IMR-90 (cell line): ENCODE data around the gene FAM210B.

Experiments
- BHLHE40 ChIP-seq: fragments of 150-350 bp; IDR thresholded peaks from 2 replicates; pipeline ENCODE4 v1.6.1; 2016; ENCODE audit warnings: mild to moderate bottlenecking, low read depth, low read length
- TF ChIP-seq, protein P1 (sequence below): conservative IDR thresholded peaks from 2 replicates; pipeline ENCODE4 v1.5.1; 2012; ENCODE audit warnings: mild to moderate bottlenecking, low read depth, low read length, improper control_type of control experiment

DNA sequence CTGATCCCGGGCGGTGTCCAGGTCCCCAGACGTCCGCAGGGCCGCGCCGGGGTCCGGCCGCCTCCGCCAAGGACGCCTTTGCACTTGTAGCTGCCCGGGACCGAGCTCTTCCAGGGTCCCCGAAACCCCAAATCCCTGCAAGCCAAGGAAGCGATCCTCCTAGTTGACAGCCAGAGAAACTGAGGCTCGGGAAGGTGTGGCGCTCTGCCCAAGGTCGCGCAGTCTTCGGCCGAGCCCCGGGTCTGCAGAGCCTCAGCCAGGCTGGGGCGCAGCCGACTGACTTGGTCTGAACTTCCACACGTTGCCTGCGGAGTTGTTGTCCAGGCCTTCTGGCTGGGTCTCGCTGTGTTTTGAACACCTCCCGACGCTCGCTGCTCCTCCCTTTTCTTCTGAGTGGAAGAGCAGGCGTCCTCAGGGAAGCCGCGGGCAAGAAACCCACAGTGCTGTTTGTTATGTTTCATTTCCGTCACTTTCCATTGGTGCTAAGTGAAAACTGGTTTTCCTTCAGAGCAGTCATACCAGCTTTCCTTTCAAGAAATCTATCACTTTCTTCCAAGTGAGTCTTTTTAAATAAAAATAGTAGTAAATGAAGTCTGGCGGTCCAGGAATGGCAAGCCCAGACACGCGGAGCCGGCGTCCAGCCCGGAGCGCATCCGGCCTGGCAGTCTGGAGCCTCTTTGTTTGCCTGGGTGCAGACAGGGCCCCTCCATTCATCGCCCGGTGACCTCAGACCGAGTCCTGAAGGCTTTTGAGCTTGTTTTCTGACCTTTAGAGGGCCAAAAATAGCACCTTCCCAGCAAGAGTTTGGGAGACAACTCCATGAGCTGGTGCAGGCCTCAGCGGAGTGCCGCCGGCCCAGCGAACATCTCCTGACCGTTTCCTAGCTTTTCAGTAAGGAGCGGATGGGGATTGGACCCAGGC is 698 bp downstream of the FAM210B start:
- TF ChIP-seq, protein P1, sequence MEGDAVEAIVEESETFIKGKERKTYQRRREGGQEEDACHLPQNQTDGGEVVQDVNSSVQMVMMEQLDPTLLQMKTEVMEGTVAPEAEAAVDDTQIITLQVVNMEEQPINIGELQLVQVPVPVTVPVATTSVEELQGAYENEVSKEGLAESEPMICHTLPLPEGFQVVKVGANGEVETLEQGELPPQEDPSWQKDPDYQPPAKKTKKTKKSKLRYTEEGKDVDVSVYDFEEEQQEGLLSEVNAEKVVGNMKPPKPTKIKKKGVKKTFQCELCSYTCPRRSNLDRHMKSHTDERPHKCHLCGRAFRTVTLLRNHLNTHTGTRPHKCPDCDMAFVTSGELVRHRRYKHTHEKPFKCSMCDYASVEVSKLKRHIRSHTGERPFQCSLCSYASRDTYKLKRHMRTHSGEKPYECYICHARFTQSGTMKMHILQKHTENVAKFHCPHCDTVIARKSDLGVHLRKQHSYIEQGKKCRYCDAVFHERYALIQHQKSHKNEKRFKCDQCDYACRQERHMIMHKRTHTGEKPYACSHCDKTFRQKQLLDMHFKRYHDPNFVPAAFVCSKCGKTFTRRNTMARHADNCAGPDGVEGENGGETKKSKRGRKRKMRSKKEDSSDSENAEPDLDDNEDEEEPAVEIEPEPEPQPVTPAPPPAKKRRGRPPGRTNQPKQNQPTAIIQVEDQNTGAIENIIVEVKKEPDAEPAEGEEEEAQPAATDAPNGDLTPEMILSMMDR = no peak
- no peak for TF ChIP-seq BHLHE40
